ENCODE data around the gene DSTN. TPM values are rescaled to one million over a fixed set of nuclear protein-coding genes. Genes with fewer than 3 reads are reported as not detected.

DSTN gene
- total RNA-seq, 1 donor from 2014 or later, result 463 TPM

GRCh38 chr20:17625246-17626051 lies 55.6 kb downstream of the DSTN start:
- no peaks in the 10 kb centered on the region for H3K4me1 ChIP-seq
- H3K27ac ChIP-seq, result no peak overlapping the region
- peaks cover 97% of the 10 kb centered on the region for H3K36me3 ChIP-seq
- no peak for TF ChIP-seq CTCF (IDR thresholded peaks at IDR 0.05)
- H3K9me3 ChIP-seq, result no peaks in the 10 kb centered on the region
- DNase-seq (peak; percentile 59), ATAC-seq (no peak)
- no peaks in the 10 kb centered on the region for H3K27me3 ChIP-seq
- intact Hi-C loops (cut with DNase I), result no loop called here
- H3K4me3 ChIP-seq, result no peak overlapping the region

GRCh38 chr20:17626217-17627007 lies 56.5 kb downstream of the DSTN start:
- intact Hi-C loops (cut with DNase I), result no loop called here
- H3K4me1 ChIP-seq, result no peaks in the 10 kb centered on the region
- peak; percentile 3 for ATAC-seq
- H3K4me3 ChIP-seq, result no peak overlapping the region
- peak; percentile 55 for DNase-seq
- peaks cover 97% of the 10 kb centered on the region for H3K36me3 ChIP-seq
- H3K9me3 ChIP-seq, result no peaks in the 10 kb centered on the region
- no peak for TF ChIP-seq CTCF (IDR thresholded peaks at IDR 0.05)
- no peak overlapping the region for H3K27ac ChIP-seq
- H3K27me3 ChIP-seq, result no peaks in the 10 kb centered on the region

GRCh38 chr20:17627101-17627955 lies 57.5 kb downstream of the DSTN start:
- Histone ChIP-seq H3K27ac (no peak overlapping the region), H3K4me1 (no peaks in the 10 kb centered on the region), H3K27me3 (no peaks in the 10 kb centered on the region), H3K36me3 (peaks cover 97% of the 10 kb centered on the region), H3K4me3 (no peak overlapping the region), H3K9me3 (no peaks in the 10 kb centered on the region)
- DNase-seq (no peak), ATAC-seq (peak; percentile 6)
- TF ChIP-seq CTCF (IDR thresholded peaks at IDR 0.05), result no peak
- intact Hi-C loops (cut with DNase I), result no loop called here

GRCh38 chr20:17628101-17628841 lies 58.4 kb downstream of the DSTN start:
- Histone ChIP-seq H3K27ac (no peak overlapping the region), H3K9me3 (no peaks in the 10 kb centered on the region), H3K4me1 (no peaks in the 10 kb centered on the region), H3K36me3 (peaks cover 97% of the 10 kb centered on the region), H3K4me3 (no peak overlapping the region), H3K27me3 (no peaks in the 10 kb centered on the region)
- intact Hi-C loops (cut with DNase I), result no loop called here
- ATAC-seq (no peak), DNase-seq (no peak)
- no peak for TF ChIP-seq CTCF (IDR thresholded peaks at IDR 0.05)

- ATAC-seq, result no peak
- Histone ChIP-seq H3K4me3 (no peak overlapping the region), H3K27me3 (no peaks in the 10 kb centered on the region), H3K9me3 (no peaks in the 10 kb centered on the region), H3K36me3 (peaks cover 97% of the 10 kb centered on the region), H3K27ac (no peak overlapping the region), H3K4me1 (no peaks in the 10 kb centered on the region)
- no peak for TF ChIP-seq CTCF (IDR thresholded peaks at IDR 0.05)
- DNase-seq, result no peak
- intact Hi-C loops (cut with DNase I), result no loop called here
These were observed 59.1 kb downstream of the DSTN start for GRCh38 chr20:17629025-17629424.

Data from upper lobe of right lung (tissue), 1 donor.